Right renal cortex interstitium (tissue), 3 donors: ENCODE data around the gene TCF20. TPM values are rescaled to one million over a fixed set of nuclear protein-coding genes. Genes with fewer than 3 reads are reported as not detected.

Experiments used
- DNase-seq, 3 donors: peaks; one replicate each; pipeline ENCODE4 v3.0.0-alpha.2; 2013; ENCODE audit warnings: low read depth in 3 of 3, low spot score in 2 of 3
- polyA plus RNA-seq, 3 donors: library from polyadenylated mRNA; unstranded; fragments of 120-200 nt; gene quantifications; one replicate each; pipeline ENCODE4 v1.2.1, GENCODE V29; 2013; ENCODE audit not compliant: insufficient read length in 3 of 3

Gene TCF20
- polyA plus RNA-seq, 3 donors = 26.2 to 27.0 (median 26.5) TPM

DNA sequence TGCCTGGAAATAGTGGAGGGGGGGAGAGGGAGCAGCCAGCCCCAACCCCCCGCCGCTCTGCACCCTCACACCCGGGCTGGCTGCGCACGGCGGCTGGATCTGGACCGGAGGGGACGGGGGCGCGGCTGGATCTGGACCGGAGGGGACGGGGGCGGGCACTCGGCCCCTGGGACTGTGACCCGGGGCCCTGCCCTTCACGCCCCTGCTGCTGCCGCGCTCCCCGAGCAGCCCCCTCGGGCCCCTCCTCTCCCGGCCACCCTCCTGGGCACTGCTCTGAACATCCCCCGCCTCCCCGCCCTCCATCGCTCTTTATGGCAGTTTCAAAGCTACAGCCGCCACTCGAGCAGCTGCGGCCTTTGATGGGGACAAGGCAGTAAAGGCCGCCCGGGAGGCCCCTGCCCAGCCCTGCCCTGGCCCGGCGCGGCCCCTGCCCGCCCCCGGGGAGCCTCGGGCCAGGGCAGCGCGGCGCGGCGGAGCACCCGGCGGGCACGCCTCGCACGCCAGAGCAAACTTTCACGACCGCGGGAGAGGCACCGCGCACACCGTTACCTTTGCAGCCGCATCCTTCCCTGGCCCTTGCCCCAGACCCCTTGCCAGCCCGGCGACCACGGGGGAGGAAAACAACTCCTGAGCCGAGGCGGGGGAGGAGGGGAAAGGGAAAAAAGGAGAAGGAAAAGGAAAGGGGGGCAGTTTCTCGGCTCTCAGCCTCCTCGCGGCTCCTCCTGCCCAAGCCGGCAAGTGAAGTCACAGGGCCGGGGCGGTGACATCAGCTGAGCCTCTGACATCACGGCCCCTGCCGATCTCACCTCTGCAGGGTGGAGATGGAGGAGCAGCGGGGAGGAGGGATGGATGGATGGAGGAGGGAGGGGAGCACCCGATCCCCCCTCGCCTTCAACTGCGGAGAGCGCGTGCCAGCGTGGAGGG is 13.1 kb upstream of the TCF20 start:
- DNase-seq = no peak

DNA sequence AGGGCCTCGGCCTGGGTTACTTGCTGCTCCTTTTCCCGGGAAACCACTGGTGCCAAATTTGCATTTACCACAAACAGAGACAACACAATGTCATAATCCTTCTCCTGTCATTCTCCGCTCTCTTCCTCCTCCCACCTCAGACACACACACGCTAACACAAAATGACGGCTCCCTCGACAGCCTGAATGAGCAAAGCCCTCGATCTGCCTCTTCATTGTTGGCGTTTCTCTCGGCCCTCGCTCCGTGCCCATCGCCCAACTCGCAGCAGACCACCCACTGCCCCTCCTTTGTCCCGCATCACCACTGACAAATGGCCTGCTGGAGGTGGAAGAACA is 12.5 kb upstream of the TCF20 start:
- DNase-seq = no peak

DNA sequence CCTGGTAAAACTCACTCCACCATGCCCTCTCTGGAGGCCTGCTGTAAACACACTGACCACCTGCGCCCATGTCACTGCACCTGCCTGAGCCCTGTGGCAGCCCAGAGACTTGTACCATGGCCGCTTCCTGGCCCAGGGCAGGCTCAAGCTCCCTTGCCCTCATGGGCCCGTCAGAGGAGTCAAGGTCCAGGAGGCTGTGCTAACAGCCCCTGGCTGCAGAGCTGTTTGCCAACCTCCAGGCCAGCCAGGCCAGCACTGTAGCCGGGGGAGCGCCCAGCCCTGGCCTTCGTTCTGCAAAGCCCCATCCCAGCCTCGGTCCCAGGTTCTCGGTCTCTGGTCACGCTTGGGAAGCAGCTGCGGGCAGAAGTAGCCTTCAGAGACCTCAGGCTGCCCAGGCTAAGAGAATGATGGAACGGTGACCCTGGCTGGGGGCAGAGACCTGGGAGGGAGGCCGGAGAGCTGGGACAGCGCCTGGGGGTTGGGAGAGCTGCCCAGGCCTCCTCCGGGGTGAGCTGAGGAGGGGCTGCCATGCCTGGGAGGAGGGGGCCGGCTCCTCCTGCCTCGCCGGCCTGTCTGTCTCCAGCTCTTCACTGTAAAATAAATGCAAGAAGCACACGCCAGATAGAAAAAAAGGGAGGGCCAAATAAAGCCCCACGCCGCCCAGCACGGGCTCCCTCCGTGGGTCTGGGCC is 11.9 kb upstream of the TCF20 start:
- DNase-seq = no peak

DNA sequence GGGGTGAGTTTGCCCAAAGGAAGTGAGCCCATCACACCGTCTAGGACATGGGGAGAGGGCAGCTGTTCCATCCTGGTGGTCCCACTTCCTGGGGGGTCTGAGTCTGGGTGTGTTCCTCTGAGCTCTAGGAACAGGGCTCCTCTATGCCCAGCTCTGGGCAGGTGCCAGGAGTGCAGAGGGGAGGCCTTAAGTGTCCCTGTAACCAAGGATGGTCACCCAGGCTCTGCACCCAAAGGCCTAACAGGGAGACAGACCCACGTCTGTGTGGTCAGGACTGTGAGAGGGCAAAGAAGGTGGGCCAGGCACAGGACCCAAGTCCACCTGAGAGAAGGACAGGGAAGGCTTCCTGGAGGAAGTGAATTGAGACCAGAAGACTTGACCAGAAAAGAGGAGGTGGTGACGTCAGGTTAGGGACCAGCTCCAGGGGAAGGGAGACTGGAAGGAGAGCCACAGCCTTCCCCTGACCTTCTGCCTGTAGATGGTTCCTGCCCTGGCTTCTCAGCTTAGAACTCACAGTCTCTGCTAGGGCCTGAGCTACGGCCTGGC is 11.3 kb upstream of the TCF20 start:
- DNase-seq = no peak

DNA sequence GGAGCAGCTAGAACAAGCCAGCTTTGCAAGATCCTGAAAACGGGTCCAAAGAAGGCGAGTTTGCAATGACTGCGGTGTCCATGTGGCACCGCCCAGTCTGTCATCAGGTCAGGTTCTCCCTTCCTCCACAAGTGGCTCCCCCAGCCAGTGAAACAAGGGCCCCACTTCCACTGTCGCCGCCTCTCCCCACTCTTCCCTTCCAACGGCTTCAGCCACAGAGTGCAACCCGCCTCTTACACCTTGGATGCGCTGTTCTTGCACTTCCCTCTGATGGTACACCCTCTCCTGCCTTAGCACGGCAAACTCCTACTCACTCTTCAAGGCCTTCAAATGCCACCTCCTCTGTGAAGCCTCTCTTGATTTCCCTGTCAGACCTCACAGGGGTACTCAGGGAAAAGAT is 10.8 kb upstream of the TCF20 start:
- no peak for DNase-seq

DNA sequence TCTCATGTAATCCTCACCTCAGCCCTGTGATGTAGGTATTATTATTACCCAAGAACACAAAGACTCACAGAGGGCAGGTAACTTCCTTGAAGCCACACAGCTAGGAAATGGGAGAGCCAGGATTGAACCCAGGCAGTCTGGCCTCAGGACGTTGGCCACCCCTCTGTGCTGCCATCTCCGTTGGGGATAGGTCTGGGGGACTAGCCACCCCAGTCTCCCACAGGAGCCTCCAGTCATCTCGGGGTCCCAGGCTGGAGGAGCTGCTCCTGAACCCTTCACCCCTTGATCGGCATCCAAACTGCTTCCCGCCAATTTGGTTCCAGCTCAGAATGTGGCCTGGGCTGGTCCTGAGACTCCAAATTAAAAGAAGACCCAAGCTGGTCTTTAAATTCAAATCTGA is 10.4 kb upstream of the TCF20 start:
- no peak for DNase-seq

DNA sequence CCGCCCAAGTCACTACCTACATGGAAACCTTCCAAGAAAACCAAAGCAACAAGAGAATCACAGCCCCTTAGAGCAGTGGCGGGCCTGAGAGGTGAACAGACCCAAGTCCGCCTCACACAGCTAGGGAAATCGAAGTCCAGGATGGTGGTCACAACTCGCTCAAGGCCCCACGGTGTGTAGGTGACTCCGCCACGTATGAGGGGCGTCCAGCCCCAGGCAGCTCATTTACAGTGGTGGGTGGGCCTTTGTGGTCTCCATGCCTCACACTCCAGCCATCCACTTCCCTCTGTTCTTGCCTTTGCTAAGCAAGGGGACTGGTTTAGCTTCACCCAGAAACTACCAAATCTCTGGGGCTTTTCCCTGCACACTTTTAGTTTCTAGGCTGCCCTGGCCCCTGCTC is 9.7 kb upstream of the TCF20 start:
- DNase-seq = no peak

DNA sequence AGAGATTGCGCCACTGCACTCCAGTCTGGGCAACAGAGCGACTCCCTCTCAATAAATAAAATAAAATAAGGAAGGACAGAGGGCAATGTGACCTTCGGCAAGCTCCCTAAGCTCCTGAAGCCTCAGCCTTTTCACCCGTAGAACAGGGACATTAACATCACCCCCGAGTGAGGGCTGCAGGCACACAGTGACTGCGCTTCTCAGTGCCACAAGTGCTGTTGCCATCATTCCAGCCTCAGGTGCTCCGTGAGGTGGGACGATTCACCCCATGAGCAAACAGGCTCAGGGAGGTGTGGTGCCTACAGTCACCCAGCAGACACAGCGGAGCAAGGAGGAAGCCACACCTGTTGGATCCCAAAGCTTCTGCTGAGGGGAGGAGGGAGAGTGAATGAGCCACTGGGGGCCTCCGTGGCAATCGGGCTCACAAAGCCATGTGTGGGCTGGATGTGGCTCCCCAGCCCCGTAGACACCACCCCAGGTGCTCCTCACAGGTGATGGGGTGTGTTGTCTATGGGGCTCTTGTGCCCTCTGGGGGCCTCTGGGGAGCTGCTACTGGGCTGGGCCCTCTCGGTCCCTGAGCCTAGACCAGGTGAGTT is 9.1 kb upstream of the TCF20 start:
- no peak for DNase-seq

DNA sequence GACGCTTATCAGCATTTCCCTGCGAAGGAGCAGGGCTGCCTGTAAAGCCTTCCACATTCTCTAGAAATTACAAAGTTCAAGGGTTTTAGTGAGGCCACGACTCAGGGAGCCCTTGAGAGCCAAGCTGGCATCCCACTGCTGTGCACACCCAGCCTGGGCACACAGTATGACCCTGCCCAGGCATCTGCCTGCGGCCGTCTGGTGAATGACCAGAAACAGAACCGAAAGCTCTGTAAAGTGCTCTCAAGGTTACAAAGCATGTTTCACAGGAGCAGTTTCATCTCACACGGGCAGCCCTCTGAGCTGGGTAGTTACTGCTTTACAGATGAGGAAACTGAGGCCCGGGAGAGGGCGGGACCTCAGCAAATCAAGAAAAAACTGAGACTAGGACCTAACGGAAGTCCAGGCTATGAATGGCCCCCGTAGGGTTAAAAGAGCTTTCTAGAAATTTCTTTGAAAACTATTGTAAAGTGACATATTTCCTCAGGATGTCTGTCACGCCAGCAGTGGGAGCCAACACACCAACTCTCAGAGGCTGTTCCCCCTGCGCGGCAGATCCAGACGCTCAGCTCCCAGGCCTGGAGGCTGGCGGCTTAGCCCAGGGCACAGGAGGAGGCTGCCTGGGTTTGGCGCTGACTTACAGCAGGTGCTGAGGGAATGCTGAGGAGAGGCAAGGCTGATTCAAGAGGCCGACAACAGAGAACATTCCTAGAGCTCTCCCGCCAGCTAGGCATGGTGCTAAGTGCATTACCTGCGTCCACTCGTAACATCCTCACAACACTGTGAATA is 7.7 kb upstream of the TCF20 start:
- no peak for DNase-seq

DNA sequence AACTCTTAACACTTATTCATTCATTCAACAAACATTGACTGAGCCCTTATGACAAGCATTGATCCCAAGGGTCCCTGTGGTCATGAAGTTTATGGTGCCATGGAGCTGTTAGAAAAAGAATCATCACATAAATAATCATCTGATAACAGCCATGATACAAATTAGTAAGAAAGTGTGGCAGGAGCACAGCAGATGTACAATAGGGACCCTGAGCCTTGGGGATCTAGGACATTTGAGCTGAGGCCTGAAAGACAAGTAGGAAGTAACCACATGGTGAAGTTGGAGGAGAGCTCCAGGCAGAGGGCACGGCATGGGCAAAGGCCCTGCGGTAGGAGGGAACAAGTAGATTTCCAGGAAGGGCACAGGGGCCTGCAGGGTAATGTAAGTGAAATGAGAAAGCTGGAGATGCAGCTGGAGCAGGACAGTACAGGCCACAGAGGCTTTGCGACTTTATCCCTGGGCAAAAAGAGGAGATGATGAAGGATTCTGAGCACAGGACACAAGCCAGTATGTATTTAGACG is 6.8 kb upstream of the TCF20 start:
- no peak for DNase-seq

DNA sequence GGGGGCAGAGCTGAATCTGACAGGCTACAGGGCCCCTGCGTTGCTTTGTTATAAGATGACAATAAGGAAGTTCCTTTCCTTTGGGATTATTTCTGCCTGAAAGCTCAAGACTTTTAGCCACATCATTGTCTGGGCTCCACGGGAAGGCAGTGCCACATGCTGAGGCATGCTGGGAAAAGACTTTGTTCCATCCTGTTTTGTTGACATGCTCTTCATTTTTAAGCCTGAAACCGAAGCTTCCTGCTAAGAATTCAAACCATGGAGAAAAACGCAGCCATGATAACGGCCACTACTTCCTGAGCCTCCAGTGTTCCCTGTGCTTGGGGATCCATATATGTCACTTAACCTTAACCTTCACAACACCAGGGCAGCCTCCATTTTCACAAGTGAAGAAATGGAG is 5.5 kb upstream of the TCF20 start:
- DNase-seq = no peak

DNA sequence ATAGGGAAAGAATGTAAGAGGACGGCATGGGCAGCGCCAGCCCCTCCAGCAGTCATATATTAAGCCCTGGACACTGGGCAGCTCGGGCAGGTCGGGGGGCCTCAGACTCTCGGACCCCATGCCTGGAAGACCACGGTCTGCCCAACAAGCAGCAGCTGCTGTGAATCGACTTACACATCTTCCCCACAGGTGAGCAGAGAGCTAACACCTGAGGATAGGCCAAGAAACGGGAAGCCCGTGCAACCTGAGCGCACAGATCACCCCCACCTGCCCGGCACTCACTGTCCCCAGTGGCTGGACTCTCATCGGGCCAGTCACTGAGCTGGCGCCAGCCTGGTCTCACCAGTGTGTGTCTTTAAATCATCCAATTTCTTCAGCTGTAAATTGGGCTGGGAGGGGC is 4.7 kb upstream of the TCF20 start:
- DNase-seq = no peak

DNA sequence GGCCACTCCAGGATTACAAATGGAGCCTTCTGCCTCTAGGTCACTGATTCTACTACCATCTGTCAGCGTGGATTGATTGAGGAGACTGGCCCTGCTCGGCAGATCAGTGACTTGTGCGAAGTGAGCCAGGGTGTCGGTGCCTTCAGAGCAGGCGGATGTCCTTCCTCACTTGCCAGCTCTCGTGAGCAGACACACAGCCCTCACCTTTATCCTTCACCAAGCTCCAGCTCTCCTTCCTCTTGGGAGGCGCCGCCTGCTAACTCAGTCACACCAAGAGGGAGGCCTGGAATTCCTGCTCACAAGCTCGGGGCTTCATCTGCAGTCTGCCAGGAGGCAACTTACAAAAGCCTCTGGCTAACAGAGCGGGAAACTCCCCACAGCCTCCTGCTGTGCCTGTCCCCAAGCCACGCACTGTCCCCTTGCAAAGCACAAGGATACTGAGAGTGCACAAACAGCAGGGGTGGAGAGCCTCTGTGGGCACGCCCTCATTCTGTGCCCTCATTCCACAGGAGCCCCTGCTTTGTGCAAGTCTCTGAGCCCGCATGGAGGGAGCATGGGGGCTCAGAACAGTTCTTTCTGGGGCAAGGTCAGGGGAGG is 3.5 kb upstream of the TCF20 start:
- peak in 1 of 3 donors; percentile 53 for DNase-seq

DNA sequence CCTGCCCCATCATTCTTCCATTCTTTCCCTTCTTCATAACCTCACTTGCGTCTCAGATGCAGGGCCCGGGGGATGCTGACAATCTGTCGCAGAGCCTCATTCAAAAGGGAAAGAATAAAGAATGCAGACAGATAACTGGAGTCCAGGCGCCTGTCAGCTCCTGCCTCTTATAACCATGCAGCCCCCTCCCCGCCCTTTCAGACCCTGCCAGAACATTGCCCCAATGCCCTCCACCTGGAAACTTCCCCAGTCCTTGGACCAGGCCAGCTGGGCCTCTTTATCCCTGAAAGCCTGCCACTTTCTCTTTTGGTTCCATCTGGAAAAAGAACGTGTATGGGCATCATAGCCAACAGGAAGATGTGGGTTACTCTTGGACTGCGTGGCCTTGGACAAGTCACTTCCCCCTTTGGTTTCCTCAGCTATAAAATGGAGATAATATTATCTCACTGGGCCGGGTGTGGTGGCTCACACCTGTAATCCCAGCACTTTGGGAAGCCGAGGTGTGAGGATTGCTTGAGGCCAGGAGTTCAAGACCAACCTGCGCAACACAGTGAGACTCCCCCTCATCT is 2.1 kb upstream of the TCF20 start:
- DNase-seq = no peak

DNA sequence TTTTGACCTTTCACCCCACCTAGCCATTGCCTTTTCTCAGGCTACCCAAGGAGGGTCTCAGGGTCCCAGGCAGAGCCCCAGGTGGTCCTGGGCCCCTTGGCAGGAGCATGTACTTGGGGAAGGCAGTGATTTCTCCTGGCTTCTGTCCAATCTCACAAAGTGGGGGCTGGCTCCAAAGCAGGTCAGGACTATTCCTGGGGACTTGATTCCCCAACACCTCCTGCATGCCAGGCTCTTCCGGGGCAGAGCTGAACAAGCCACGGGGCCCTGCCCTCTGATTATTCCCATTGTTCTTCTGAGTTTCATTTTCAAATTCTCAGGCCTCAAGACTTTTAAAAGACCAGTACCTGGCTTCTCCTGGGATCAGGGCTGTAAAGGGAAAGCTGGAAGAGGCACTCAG is 1.5 kb upstream of the TCF20 start:
- DNase-seq = no peak

DNA sequence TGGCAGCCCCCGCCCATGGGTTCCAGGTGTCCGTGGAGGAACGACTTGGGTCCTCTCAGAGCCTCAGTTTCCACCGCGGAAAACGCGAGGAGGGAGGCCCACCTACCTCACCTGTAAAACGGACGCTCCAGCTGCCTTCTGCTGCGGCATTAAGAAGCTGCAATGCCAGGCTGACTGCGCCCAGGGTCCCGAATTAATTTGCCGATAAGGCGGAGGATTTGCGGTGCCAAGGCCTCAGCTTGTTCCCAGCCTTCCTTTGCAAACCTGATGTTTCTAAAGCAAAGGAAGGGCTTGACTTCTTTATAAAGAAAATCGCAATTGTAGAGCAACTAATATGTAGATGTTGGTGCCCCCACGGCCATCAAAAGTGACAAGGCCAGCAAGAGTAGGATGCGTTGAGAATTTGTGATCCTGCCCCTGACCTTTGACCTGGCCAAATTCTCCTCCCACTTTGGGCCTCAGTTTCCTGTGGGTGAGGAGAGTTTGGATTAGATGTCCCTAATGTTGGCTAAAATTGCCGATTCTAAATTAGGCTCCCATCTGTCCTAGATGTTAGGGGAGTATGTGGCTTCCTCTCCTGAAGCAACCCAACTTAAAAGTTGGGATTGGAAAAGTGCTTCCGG is 849 bp upstream of the TCF20 start:
- DNase-seq = no peak

DNA sequence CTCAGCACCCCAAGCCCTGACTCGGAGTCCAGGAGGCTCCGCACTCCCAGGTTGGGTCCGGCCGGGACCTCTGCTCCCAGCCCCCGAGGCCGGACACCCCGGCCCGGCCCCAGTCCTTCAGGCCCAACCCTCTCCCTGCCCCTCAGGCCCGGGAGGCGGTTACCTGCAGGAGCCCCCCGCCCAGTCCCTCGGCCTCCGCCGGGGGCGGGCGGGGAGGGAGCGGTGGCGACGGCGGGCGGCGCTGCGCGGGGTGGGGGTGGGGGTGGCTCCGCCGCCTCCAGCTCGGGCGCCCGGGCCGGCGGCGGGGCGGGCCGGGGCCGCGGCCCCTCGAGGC is 310 bp downstream of the TCF20 start:
- no peak for DNase-seq

DNA sequence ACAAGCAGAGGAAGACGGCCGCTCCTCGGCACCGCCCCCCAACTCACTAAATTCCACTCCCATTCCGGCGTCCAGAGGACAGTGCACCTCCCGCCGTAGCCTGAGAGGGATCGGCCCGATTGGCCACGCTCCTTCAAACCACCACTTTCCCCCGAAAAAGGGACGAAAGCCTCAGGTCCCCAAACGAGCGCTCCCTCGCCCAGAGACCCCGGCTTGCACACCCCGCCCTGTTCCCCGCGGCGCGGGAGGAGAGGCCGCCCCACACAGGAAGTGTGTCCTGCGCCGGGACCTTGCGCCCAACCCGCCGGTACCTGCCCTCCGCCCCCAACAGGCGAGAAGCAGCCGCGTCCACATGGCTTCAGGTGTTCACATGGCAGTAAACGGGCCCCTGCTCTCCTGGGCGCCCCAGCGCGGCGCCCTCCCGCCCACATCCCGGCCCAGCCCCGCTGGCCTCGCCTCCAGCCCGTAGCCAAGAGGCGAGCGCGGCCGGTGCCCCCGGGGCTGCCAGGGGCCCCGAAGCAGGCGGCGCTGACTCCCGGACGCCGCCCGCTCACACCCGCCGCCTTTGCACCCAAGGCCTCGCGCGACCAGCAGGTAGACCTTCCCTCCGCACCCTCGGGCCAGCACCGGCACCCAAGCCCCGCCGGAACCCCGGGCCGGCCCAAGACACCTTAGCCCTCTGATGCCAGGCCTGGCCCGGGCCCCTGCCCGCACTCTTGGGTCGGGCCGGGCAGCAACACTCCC is 849 bp downstream of the TCF20 start:
- DNase-seq = no peak

DNA sequence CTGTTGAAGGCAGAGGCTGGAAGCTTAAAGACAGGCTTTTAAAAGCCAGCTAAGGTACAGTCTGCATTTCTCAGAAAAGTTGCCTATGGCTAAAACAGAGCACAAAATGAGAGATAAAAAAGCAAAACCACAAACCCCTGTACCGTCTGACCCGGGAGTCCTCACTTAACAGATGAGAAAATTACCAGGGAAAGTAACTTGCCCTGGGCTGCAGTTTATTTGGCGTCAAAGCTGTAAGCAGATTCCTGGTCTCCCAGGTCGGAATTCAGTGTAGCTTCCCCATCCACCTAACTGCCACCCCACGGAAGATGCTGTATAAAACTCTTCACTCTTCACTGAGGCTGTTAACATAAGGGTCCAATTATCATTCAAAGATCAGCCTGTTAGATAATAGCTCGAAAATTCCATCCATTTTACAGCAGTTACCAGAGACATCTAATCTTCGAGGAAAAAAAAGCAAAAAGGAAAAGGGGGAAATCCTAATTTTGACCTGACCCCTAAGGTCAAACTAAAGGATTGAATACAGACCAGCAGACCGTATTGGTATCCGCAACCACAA is 1.5 kb downstream of the TCF20 start:
- no peak for DNase-seq
